Endothelial cell of umbilical vein (primary cell): ENCODE measurements around the gene PCDH9.

ENCODE experiments used
- CTCF ChIP-seq, 2 donors: IDR thresholded peaks; 1 replicate in 1 of 2; 2 replicates in 1 of 2; pipeline ENCODE4 v1.5.1; 2011; ENCODE audit warnings: low read length in 2 of 2, mild to moderate bottlenecking in 2 of 2, moderate library complexity in 2 of 2, control low read depth in 1 of 2, inconsistent platforms in 1 of 2, low read depth in 1 of 2; ENCODE audit not compliant: insufficient read depth in 1 of 2; ENCODE audit errors: extremely low read depth in 1 of 2
- EZH2 ChIP-seq: IDR thresholded peaks from 2 replicates; pipeline ENCODE4 v1.6.1; 2012; ENCODE audit warnings: borderline replicate concordance, low read depth, mild to moderate bottlenecking, moderate library complexity, low read length, inconsistent platforms; ENCODE audit not compliant: severe bottlenecking
- FOS ChIP-seq: IDR thresholded peaks from 2 replicates; pipeline ENCODE4 v1.6.1; 2011; ENCODE audit warnings: mild to moderate bottlenecking, low read length, moderate library complexity, borderline replicate concordance; ENCODE audit not compliant: insufficient read depth
- GATA2 ChIP-seq: IDR thresholded peaks from 2 replicates; pipeline ENCODE4 v1.7.0; 2011; ENCODE audit warnings: low read depth, mild to moderate bottlenecking, moderate library complexity, mixed read lengths, low read length; ENCODE audit not compliant: insufficient read length, insufficient read depth
- JUN ChIP-seq: IDR thresholded peaks from 2 replicates; pipeline ENCODE4 v1.6.1; 2011; ENCODE audit warnings: borderline replicate concordance, low read depth; ENCODE audit not compliant: insufficient read length, insufficient read depth
- MAX ChIP-seq: IDR thresholded peaks from 2 replicates; pipeline ENCODE4 v1.6.1; 2011; ENCODE audit not compliant: insufficient read depth, insufficient read length
- MYC ChIP-seq: IDR thresholded peaks from one replicate; pipeline ENCODE4 v1.6.1; 2011; ENCODE audit warnings: mild to moderate bottlenecking, low read depth, low read length
- POLR2A ChIP-seq: IDR thresholded peaks from 2 replicates; pipeline ENCODE4 v1.6.1; 2012; ENCODE audit warnings: low read depth, mild to moderate bottlenecking, control low read depth, low read length
- POLR2AphosphoS5 ChIP-seq: IDR thresholded peaks from 2 replicates; pipeline ENCODE4 v1.6.1; 2012; ENCODE audit warnings: low read depth, mild to moderate bottlenecking, control low read depth, low read length, moderate library complexity; ENCODE audit not compliant: insufficient read depth

GRCh38 chr13:66635526-66635925, 594.6 kb downstream of the PCDH9 start:
- TF ChIP-seq CTCF (IDR thresholded peaks at IDR 0.05; ENCODE audit: extremely low read depth in 1 of 2, insufficient read depth in 1 of 2, low read depth in 1 of 2, low read length in 2 of 2): no peak
- no peak for TF ChIP-seq EZH2
- TF ChIP-seq GATA2: no peak
- TF ChIP-seq POLR2A: no peak
- no peak for TF ChIP-seq POLR2AphosphoS5
- peak; percentile 99 for TF ChIP-seq JUN
- no peak for TF ChIP-seq MAX
- TF ChIP-seq MYC: no peak
- peak; percentile 97 for TF ChIP-seq FOS
